ENCODE measurements around the gene CERK.

Gene CERK

GRCh38 chr22:46747646-46748045, 9.6 kb upstream of the CERK start:
- Histone ChIP-seq H3K27me3 (ENCODE audit: control insufficient read depth, insufficient read depth, low read length) (peaks cover 12% of the 10 kb centered on the region), H3K36me3 (ENCODE audit: insufficient read depth, low read length) (no peaks in the 10 kb centered on the region), H3K4me3 (ENCODE audit: low read length) (no peak overlapping the region), H3K9me3 (replicated peaks; ENCODE audit: low read length) (no peaks in the 10 kb centered on the region), H3K4me2 (ENCODE audit: low read length) (no peak overlapping the region), H3K4me1 (ENCODE audit: control insufficient read depth, insufficient read depth, low read length) (peaks cover 23% of the 10 kb centered on the region), H3K9ac (ENCODE audit: low read depth, low read length) (no peak overlapping the region)

DNA sequence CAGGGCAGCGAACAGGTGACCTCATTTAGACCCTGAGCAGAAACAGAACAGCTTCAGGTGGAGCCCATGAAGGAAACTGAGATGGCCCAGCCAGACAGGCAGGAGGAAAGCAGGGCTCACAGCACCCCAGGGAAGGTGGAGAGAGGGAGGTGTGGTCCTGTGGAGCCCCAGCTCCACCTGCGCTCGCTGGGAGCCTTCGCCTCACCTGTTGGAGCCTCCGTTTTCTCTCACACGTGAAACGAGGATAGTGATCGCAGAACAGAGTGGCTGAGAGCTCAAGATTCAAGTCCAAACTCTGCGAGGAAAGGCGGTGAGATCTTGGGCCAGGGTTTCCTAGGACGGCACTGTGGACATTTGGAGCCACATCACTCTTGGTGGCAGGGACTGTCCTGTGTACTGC, 8.6 kb upstream of the CERK start:
- Histone ChIP-seq H3K4me1 (ENCODE audit: control insufficient read depth, insufficient read depth, low read length) (peaks cover 23% of the 10 kb centered on the region), H3K9ac (ENCODE audit: low read depth, low read length) (no peak overlapping the region), H3K4me2 (ENCODE audit: low read length) (no peak overlapping the region), H3K36me3 (ENCODE audit: insufficient read depth, low read length) (no peaks in the 10 kb centered on the region), H3K4me3 (ENCODE audit: low read length) (no peak overlapping the region), H3K27me3 (ENCODE audit: control insufficient read depth, insufficient read depth, low read length) (peaks cover 12% of the 10 kb centered on the region), H3K9me3 (replicated peaks; ENCODE audit: low read length) (no peaks in the 10 kb centered on the region)

GRCh38 chr22:46746192-46746591, 8.1 kb upstream of the CERK start:
- Histone ChIP-seq H3K9me3 (replicated peaks; ENCODE audit: low read length) (no peaks in the 10 kb centered on the region), H3K9ac (ENCODE audit: low read depth, low read length) (no peak overlapping the region), H3K4me3 (ENCODE audit: low read length) (no peak overlapping the region), H3K4me1 (ENCODE audit: control insufficient read depth, insufficient read depth, low read length) (peaks cover 22% of the 10 kb centered on the region), H3K4me2 (ENCODE audit: low read length) (no peak overlapping the region), H3K36me3 (ENCODE audit: insufficient read depth, low read length) (no peaks in the 10 kb centered on the region), H3K27me3 (ENCODE audit: control insufficient read depth, insufficient read depth, low read length) (peaks cover 12% of the 10 kb centered on the region)

GRCh38 chr22:46744581-46744980, 6.5 kb upstream of the CERK start:
- peaks cover 8% of the 10 kb centered on the region for H3K4me1 ChIP-seq (ENCODE audit: control insufficient read depth, insufficient read depth, low read length)
- no peak overlapping the region for H3K4me2 ChIP-seq (ENCODE audit: low read length)
- peaks cover 12% of the 10 kb centered on the region for H3K27me3 ChIP-seq (ENCODE audit: control insufficient read depth, insufficient read depth, low read length)
- no peaks in the 10 kb centered on the region for H3K36me3 ChIP-seq (ENCODE audit: insufficient read depth, low read length)
- H3K4me3 ChIP-seq (ENCODE audit: low read length) = no peak overlapping the region
- no peak overlapping the region for H3K9ac ChIP-seq (ENCODE audit: low read depth, low read length)
- no peaks in the 10 kb centered on the region for H3K9me3 ChIP-seq (replicated peaks; ENCODE audit: low read length)

- Histone ChIP-seq H3K27me3 (ENCODE audit: control insufficient read depth, insufficient read depth, low read length) (peaks cover 8% of the 10 kb centered on the region), H3K4me3 (ENCODE audit: low read length) (no peak overlapping the region)
Observed at GRCh38 chr22:46742576-46743221, 4.6 kb upstream of the CERK start.

GRCh38 chr22:46741974-46742519, 4.0 kb upstream of the CERK start:
- no peak overlapping the region for H3K9ac ChIP-seq (ENCODE audit: low read depth, low read length)
- H3K4me1 ChIP-seq (ENCODE audit: control insufficient read depth, insufficient read depth, low read length) = peaks cover 11% of the 10 kb centered on the region
- no peaks in the 10 kb centered on the region for H3K9me3 ChIP-seq (replicated peaks; ENCODE audit: low read length)
- H3K27me3 ChIP-seq (ENCODE audit: control insufficient read depth, insufficient read depth, low read length) = peaks cover 2% of the 10 kb centered on the region
- H3K4me2 ChIP-seq (ENCODE audit: low read length) = no peak overlapping the region
- no peak overlapping the region for H3K4me3 ChIP-seq (ENCODE audit: low read length)
- no peaks in the 10 kb centered on the region for H3K36me3 ChIP-seq (ENCODE audit: insufficient read depth, low read length)

More at GRCh38 chr22:46742576-46743221, 4.6 kb upstream of the CERK start:
- Histone ChIP-seq H3K9me3 (replicated peaks; ENCODE audit: low read length) (no peaks in the 10 kb centered on the region), H3K4me2 (ENCODE audit: low read length) (no peak overlapping the region), H3K36me3 (ENCODE audit: insufficient read depth, low read length) (no peaks in the 10 kb centered on the region), H3K9ac (ENCODE audit: low read depth, low read length) (no peak overlapping the region), H3K4me1 (ENCODE audit: control insufficient read depth, insufficient read depth, low read length) (peaks cover 11% of the 10 kb centered on the region)

GRCh38 chr22:46740910-46741780, 3.1 kb upstream of the CERK start:
- Histone ChIP-seq H3K9me3 (replicated peaks; ENCODE audit: low read length) (no peaks in the 10 kb centered on the region), H3K27me3 (ENCODE audit: control insufficient read depth, insufficient read depth, low read length) (no peaks in the 10 kb centered on the region), H3K36me3 (ENCODE audit: insufficient read depth, low read length) (no peaks in the 10 kb centered on the region), H3K9ac (ENCODE audit: low read depth, low read length) (no peak overlapping the region), H3K4me2 (ENCODE audit: low read length) (no peak overlapping the region), H3K4me1 (ENCODE audit: control insufficient read depth, insufficient read depth, low read length) (peaks cover 19% of the 10 kb centered on the region), H3K4me3 (ENCODE audit: low read length) (no peak overlapping the region)

- H3K4me1 ChIP-seq (ENCODE audit: control insufficient read depth, insufficient read depth, low read length) = peaks cover 38% of the 10 kb centered on the region
- H3K4me3 ChIP-seq (ENCODE audit: low read length) = peak overlapping the region; percentile 68
- H3K9me3 ChIP-seq (replicated peaks; ENCODE audit: low read length) = no peaks in the 10 kb centered on the region
- H3K36me3 ChIP-seq (ENCODE audit: insufficient read depth, low read length) = no peaks in the 10 kb centered on the region
- H3K4me2 ChIP-seq (ENCODE audit: low read length) = peak overlapping the region; percentile 82
- H3K27me3 ChIP-seq (ENCODE audit: control insufficient read depth, insufficient read depth, low read length) = no peaks in the 10 kb centered on the region
- H3K9ac ChIP-seq (ENCODE audit: low read depth, low read length) = peak overlapping the region; percentile 78
Observed at GRCh38 chr22:46739094-46739870, 1.2 kb upstream of the CERK start.

GRCh38 chr22:46738647-46739093, 618 bp upstream of the CERK start:
- H3K27me3 ChIP-seq (ENCODE audit: control insufficient read depth, insufficient read depth, low read length) = no peaks in the 10 kb centered on the region
- no peaks in the 10 kb centered on the region for H3K36me3 ChIP-seq (ENCODE audit: insufficient read depth, low read length)
- H3K9ac ChIP-seq (ENCODE audit: low read depth, low read length) = peak overlapping the region; percentile 78

GRCh38 chr22:46737105-46737975, 712 bp downstream of the CERK start:
- peaks cover 42% of the 10 kb centered on the region for H3K4me1 ChIP-seq (ENCODE audit: control insufficient read depth, insufficient read depth, low read length)
- H3K4me2 ChIP-seq (ENCODE audit: low read length) = peak overlapping the region; percentile 76
- H3K9me3 ChIP-seq (replicated peaks; ENCODE audit: low read length) = no peaks in the 10 kb centered on the region
- peak overlapping the region; percentile 78 for H3K9ac ChIP-seq (ENCODE audit: low read depth, low read length)
- H3K36me3 ChIP-seq (ENCODE audit: insufficient read depth, low read length) = no peaks in the 10 kb centered on the region
- no peaks in the 10 kb centered on the region for H3K27me3 ChIP-seq (ENCODE audit: control insufficient read depth, insufficient read depth, low read length)
- peak overlapping the region; percentile 68 for H3K4me3 ChIP-seq (ENCODE audit: low read length)

More at GRCh38 chr22:46738647-46739093, 618 bp upstream of the CERK start:
- Histone ChIP-seq H3K4me3 (ENCODE audit: low read length) (peak overlapping the region; percentile 68), H3K4me2 (ENCODE audit: low read length) (peak overlapping the region; percentile 82), H3K9me3 (replicated peaks; ENCODE audit: low read length) (no peaks in the 10 kb centered on the region), H3K4me1 (ENCODE audit: control insufficient read depth, insufficient read depth, low read length) (peaks cover 42% of the 10 kb centered on the region)
